ENCODE results near the gene GANC.

- TF ChIP-seq CTCF (IDR thresholded peaks at IDR 0.05) (no peak), POLR2A (IDR thresholded peaks at IDR 0.05) (no peak), POLR2AphosphoS5 (IDR thresholded peaks at IDR 0.05) (no peak), EP300 (IDR thresholded peaks at IDR 0.05) (no peak)
Observed at GRCh38 chr15:42335074-42335473, 62.1 kb downstream of the GANC start.

All from stomach (tissue), 4 donors.